Measurements from ENCODE around the gene ZMYM2.

DNA sequence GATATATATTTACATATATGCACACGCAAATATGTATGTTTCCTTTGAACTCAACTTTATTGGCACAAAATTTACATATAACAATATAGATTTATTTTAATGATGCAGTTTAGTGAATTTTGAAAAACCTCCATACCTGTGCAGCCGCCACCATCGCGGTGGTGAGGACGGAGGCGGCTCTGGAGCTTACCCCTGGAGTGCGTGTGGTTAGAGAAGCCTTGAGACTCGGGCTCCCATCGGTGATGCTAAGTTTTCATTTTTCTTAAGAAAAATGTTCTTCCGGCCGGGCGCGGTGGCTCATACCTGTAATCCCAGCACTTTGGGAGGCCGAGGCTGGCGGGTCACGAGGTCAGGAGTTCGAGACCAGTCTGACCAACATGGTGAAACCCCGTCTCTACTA is 170.5 kb downstream of the ZMYM2 start:
- TF ChIP-seq, protein P1, sequence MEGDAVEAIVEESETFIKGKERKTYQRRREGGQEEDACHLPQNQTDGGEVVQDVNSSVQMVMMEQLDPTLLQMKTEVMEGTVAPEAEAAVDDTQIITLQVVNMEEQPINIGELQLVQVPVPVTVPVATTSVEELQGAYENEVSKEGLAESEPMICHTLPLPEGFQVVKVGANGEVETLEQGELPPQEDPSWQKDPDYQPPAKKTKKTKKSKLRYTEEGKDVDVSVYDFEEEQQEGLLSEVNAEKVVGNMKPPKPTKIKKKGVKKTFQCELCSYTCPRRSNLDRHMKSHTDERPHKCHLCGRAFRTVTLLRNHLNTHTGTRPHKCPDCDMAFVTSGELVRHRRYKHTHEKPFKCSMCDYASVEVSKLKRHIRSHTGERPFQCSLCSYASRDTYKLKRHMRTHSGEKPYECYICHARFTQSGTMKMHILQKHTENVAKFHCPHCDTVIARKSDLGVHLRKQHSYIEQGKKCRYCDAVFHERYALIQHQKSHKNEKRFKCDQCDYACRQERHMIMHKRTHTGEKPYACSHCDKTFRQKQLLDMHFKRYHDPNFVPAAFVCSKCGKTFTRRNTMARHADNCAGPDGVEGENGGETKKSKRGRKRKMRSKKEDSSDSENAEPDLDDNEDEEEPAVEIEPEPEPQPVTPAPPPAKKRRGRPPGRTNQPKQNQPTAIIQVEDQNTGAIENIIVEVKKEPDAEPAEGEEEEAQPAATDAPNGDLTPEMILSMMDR (conservative IDR thresholded peaks at IDR 0.05; ENCODE audit: low read depth, low read length), result no peak
- TF ChIP-seq EZH2 (IDR thresholded peaks at IDR 0.05; ENCODE audit: borderline replicate concordance, low read depth, low read length, poor library complexity, severe bottlenecking), result no peak

Data from A673 (cell line).